Hepatocyte (in vitro differentiated cells): ENCODE measurements around the gene PHF2.

ENCODE experiments used
- CTCF ChIP-seq: fragments of 200-600 bp; sonication (generic); IDR thresholded peaks from 2 replicates; pipeline ENCODE4 v1.5.1; 2016; ENCODE audit warnings: antibody characterized with exemption, mild to moderate bottlenecking; ENCODE audit not compliant: poor library complexity
- EZH2 ChIP-seq: fragments of 200-600 bp; sonication (generic); IDR thresholded peaks from 2 replicates; pipeline ENCODE4 v1.6.1; 2016; ENCODE audit warnings: antibody characterized with exemption, mild to moderate bottlenecking, borderline replicate concordance
- EZH2phosphoT487 ChIP-seq: fragments of 200-600 bp; sonication (generic); IDR thresholded peaks from one replicate; pipeline ENCODE4 v1.6.1; 2018; ENCODE audit warnings: antibody characterized with exemption, mild to moderate bottlenecking, low read depth, moderate library complexity; ENCODE audit not compliant: unreplicated experiment, severe bottlenecking

DNA sequence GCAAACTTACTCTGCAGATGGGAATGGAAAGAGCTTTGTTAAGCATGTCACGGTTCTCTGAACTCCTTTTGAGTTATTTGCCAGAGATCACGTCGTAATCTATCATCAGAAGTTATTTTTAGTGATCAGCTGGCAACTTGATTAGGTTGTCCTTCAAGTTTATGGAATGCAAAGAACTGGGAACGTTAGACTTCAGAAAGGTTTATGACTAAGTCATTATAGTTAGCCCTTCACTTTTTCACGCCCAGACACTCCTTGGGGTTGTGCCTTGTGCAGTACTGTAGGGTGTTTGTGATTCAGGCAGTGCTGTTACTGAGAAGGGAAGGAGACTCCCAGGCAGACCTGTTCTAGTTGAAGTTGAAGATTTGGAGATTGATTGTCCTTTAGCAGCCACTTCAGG lies 26.8 kb upstream of the PHF2 start:
- TF ChIP-seq CTCF (no peak), EZH2 (no peak), EZH2phosphoT487 (no peak)
